Type B pancreatic cell (in vitro differentiated cells): ENCODE results near the gene ARL4D. TPM values are rescaled to one million over a fixed set of nuclear protein-coding genes. Genes with fewer than 3 reads are reported as not detected.

Experiments used
- DNase-seq: peaks from one replicate; pipeline ENCODE4 v3.0.0; 2021; ENCODE audit warnings: mixed read lengths; ENCODE audit not compliant: unreplicated experiment; ENCODE audit errors: extremely low spot score
- H3K27ac Mint-ChIP-seq: 2 replicates; pipeline ENCODE4 v1.8.0; 2021; ENCODE audit warnings: mild to moderate bottlenecking, mixed read lengths
- H3K27me3 Mint-ChIP-seq: 2 replicates; pipeline ENCODE4 v1.8.0; 2021; ENCODE audit warnings: mixed read lengths
- H3K36me3 Mint-ChIP-seq: 2 replicates; pipeline ENCODE4 v1.8.0; 2021; ENCODE audit warnings: mixed read lengths
- H3K4me1 Mint-ChIP-seq: one replicate; pipeline ENCODE4 v1.8.0; 2021; ENCODE audit warnings: mixed read lengths; ENCODE audit not compliant: unreplicated experiment
- H3K4me3 Mint-ChIP-seq: 2 replicates; pipeline ENCODE4 v1.8.0; 2021; ENCODE audit warnings: mild to moderate bottlenecking, mixed read lengths
- H3K9me3 Mint-ChIP-seq: 2 replicates; pipeline ENCODE4 v1.8.0; 2021; ENCODE audit warnings: mixed read lengths
- CTCF ChIP-seq: fragments of 200-600 bp; sonication (generic); conservative IDR thresholded peaks from 2 replicates; pipeline ENCODE4 v1.5.0; 2021; ENCODE audit warnings: antibody characterized with exemption, mild to moderate bottlenecking
- total RNA-seq: library from RNA; stranded (reverse); gene quantifications from 2 replicates; pipeline ENCODE4 v1.2.1, GENCODE V29; 2021; ENCODE audit warnings: low replicate concordance

Gene ARL4D
- total RNA-seq, 1 donor from 2014 or later, result 8.3 TPM

GRCh38 chr17:43381204-43381603 lies 17.6 kb upstream of the ARL4D start:
- no peak for DNase-seq
- peaks cover 4% of the 10 kb centered on the region for H3K36me3 Mint-ChIP-seq
- H3K27ac Mint-ChIP-seq, result no peak overlapping the region
- H3K4me3 Mint-ChIP-seq, result no peak overlapping the region
- no peaks in the 10 kb centered on the region for H3K4me1 Mint-ChIP-seq
- no peaks in the 10 kb centered on the region for H3K9me3 Mint-ChIP-seq
- TF ChIP-seq CTCF, result no peak
- H3K27me3 Mint-ChIP-seq, result peaks cover 2% of the 10 kb centered on the region

DNA sequence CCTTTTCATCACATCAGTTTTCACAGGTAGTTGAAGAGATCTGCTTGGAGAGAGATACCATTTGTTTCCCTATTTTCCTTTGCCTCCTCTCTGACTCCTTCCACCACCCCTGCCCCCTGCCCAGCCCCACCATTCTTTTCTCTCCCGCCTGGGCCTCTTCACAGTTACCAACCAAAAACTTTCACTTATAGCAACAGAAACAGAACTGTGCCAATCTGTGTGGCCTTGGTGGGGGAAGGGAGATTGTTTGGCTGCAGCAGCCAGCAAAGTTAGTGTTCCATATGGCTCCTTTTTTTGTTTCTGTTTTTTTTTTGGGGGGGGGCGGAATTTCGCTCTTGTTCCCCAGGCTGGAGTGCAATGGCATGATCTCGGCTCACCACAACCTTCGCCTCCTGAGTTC lies 17.2 kb upstream of the ARL4D start:
- Mint-ChIP-seq H3K4me1 (no peaks in the 10 kb centered on the region), H3K36me3 (peaks cover 4% of the 10 kb centered on the region), H3K27ac (no peak overlapping the region), H3K4me3 (no peak overlapping the region), H3K27me3 (peaks cover 2% of the 10 kb centered on the region), H3K9me3 (no peaks in the 10 kb centered on the region)
- no peak for DNase-seq
- no peak for TF ChIP-seq CTCF

DNA sequence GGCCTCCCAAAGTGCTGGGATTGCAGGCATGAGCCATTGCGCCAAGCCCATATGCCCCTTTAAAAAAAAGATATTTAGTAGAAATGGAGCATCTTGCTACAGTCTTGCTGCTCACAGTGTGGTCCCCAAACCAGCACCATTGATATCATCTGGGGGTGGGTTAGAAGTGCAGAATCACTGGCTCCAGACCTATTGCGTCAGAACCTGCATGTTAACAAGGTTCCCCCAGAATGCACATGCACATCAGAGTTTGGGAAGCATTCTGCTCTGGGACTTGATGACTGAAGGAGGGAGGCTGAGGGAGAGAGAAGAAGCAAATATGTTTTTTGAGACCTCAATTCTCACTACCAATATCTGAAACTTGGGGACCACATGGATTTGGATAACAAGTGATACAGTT lies 16.0 kb upstream of the ARL4D start:
- Mint-ChIP-seq H3K9me3 (no peaks in the 10 kb centered on the region), H3K4me1 (no peaks in the 10 kb centered on the region), H3K4me3 (no peak overlapping the region), H3K36me3 (peaks cover 4% of the 10 kb centered on the region), H3K27ac (no peak overlapping the region), H3K27me3 (peaks cover 2% of the 10 kb centered on the region)
- TF ChIP-seq CTCF, result no peak
- no peak for DNase-seq

DNA sequence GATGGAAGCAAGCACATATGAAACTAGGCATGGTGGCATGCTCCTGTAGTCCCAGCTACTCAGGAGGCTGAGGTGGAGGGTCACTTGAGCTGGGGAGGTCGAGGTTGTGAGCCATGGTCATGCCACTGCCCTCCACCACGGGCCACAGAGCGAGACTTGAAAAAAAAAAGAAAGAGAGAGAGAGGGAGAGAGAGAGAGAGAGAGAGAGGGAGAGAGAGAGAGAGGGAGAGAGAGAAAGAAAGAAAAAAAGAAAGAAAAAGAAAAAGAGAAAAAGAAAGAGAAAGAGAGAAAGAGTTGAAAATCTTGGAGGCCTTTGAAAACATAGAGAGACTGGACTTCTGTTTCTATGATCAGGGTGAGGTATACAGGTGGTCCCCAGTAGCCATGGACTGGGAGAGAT lies 15.4 kb upstream of the ARL4D start:
- Mint-ChIP-seq H3K4me3 (no peak overlapping the region), H3K27ac (no peak overlapping the region), H3K27me3 (peaks cover 2% of the 10 kb centered on the region), H3K4me1 (no peaks in the 10 kb centered on the region), H3K9me3 (no peaks in the 10 kb centered on the region), H3K36me3 (peaks cover 4% of the 10 kb centered on the region)
- DNase-seq, result no peak
- TF ChIP-seq CTCF, result no peak

DNA sequence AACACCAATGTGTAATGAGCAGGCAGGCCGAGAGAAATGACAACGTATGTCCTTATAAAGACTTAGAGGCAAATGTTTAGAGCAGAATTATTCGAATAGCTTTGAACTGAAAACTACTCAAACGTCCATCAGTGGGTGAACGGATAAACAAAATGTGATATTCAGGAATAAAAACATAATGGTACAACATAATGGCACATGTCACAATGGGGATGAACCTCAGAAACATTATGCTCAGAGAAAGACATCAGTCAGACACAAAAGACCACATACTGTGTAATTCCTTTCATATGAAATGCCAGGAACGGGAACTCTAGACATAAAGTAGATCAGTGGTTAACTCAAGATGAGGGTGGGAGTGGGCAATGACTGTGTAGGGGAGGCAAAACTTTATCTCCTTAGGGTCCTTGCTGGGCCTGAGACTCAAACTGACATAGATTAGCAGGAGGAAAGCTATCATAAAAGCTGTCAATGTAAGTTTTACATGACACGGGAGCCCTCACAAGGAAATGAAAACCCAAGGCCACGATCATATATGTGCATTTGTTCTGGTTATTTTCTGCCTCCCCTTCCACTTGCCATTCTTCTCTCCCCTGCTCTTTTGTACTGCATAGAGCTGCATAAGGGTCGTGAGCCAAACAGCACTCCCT lies 14.8 kb upstream of the ARL4D start:
- no peak for TF ChIP-seq CTCF
- Mint-ChIP-seq H3K4me1 (peaks cover 1% of the 10 kb centered on the region), H3K27ac (peak overlapping the region; percentile 42), H3K36me3 (peaks cover 4% of the 10 kb centered on the region), H3K9me3 (no peaks in the 10 kb centered on the region), H3K27me3 (peaks cover 2% of the 10 kb centered on the region), H3K4me3 (peak overlapping the region; percentile 61)
- DNase-seq, result no peak

GRCh38 chr17:43384476-43384862 lies 14.3 kb upstream of the ARL4D start:
- H3K4me3 Mint-ChIP-seq, result peak overlapping the region; percentile 61
- H3K36me3 Mint-ChIP-seq, result peaks cover 4% of the 10 kb centered on the region
- TF ChIP-seq CTCF, result no peak
- no peaks in the 10 kb centered on the region for H3K9me3 Mint-ChIP-seq
- peaks cover 2% of the 10 kb centered on the region for H3K27me3 Mint-ChIP-seq
- H3K27ac Mint-ChIP-seq, result peak overlapping the region; percentile 42
- no peak for DNase-seq
- peaks cover 7% of the 10 kb centered on the region for H3K4me1 Mint-ChIP-seq
